Caco-2 (cell line): ENCODE data around the gene SSH2. TPM values are rescaled to one million over a fixed set of nuclear protein-coding genes. Genes with fewer than 3 reads are reported as not detected.

Experiments
- BruUV-seq: library from RNA; stranded (reverse); fragments of 400-500 nt; replicated peaks from 2 replicates; lab custom pipeline; 2021; lab: Mats Ljungman, UMichigan
- CTCF ChIA-PET: fragments of 300-600 bp; sonication (Branson Sonifier 250); formaldehyde crosslinking; loops from one replicate; lab custom pipeline; 2022; ENCODE audit warnings: antibody characterized with exemption; lab: Charles Lee
- POLR2A ChIA-PET: fragments of 300-600 bp; sonication (Branson Sonifier 250); formaldehyde crosslinking; loops from one replicate; lab custom pipeline; 2022; ENCODE audit warnings: antibody characterized with exemption; lab: Charles Lee
- DNase-seq, 2 experiments: peaks; one replicate each; pipeline versions ENCODE4 v3.0.0 to v3.0.0-alpha.2; 2020 to 2022
- H3K27me3 ChIP-seq: replicated peaks from 2 replicates; pipeline ENCODE4 v1.6.0; 2011; ENCODE audit warnings: low read length; ENCODE audit not compliant: control insufficient read depth, insufficient read depth
- H3K36me3 ChIP-seq: 2 replicates; pipeline ENCODE4 v1.5.1; 2011; ENCODE audit warnings: low read length; ENCODE audit not compliant: control insufficient read depth, insufficient read depth
- H3K4me1 ChIP-seq: fragments of 250-450 bp; sonication (Bioruptor Pico); 2 replicates; pipeline ENCODE4 v1.5.1; 2020; ENCODE audit warnings: mild to moderate bottlenecking
- H3K4me3 ChIP-seq: 2 replicates; pipeline ENCODE4 v1.5.1; 2011; ENCODE audit warnings: low read depth, mild to moderate bottlenecking, control low read depth, low read length
- H3K9me3 ChIP-seq: fragments of 250-450 bp; sonication (Bioruptor Pico); 2 replicates; pipeline ENCODE4 v1.5.1; 2020; ENCODE audit warnings: mild to moderate bottlenecking, moderate library complexity
- H3K27ac Mint-ChIP-seq: one replicate; pipeline ENCODE4 v1.8.0; 2022; ENCODE audit warnings: mixed read lengths; ENCODE audit not compliant: unreplicated experiment
- H3K27me3 Mint-ChIP-seq: one replicate; pipeline ENCODE4 v1.8.0; 2022; ENCODE audit warnings: mixed read lengths; ENCODE audit not compliant: insufficient read depth, unreplicated experiment
- H3K36me3 Mint-ChIP-seq: one replicate; pipeline ENCODE4 v1.8.0; 2022; ENCODE audit warnings: mild to moderate bottlenecking, mixed read lengths; ENCODE audit not compliant: insufficient read depth, unreplicated experiment
- H3K4me1 Mint-ChIP-seq: one replicate; pipeline ENCODE4 v1.8.0; 2022; ENCODE audit warnings: low read depth, mixed read lengths; ENCODE audit not compliant: unreplicated experiment
- H3K4me3 Mint-ChIP-seq: one replicate; pipeline ENCODE4 v1.8.0; 2022; ENCODE audit warnings: mild to moderate bottlenecking, moderate library complexity, mixed read lengths; ENCODE audit not compliant: unreplicated experiment
- H3K9me3 Mint-ChIP-seq: one replicate; pipeline ENCODE4 v1.8.0; 2022; ENCODE audit warnings: mixed read lengths; ENCODE audit not compliant: unreplicated experiment
- CTCF ChIP-seq, 2 experiments: fragments of 200-600 bp in 1 of 2; IDR thresholded peaks; 1 replicate in 1 of 2; 2 replicates in 1 of 2; pipeline versions ENCODE4 v1.5.1 to v1.8.0; 2011 to 2022; ENCODE audit warnings: antibody characterized with exemption in 1 of 2, control low read depth in 1 of 2, inconsistent platforms in 1 of 2, low read depth in 1 of 2, low read length in 1 of 2, mild to moderate bottlenecking in 1 of 2, moderate library complexity in 1 of 2; ENCODE audit not compliant: insufficient read depth in 1 of 2, severe bottlenecking in 1 of 2, unreplicated experiment in 1 of 2
- intact Hi-C: fragments of 100-400 bp; cut with micrococcal nuclease; formaldehyde crosslinking; loops from one replicate; pipeline ENCODE4 v1.10.0; 2022; ENCODE audit not compliant: unreplicated experiment
- total RNA-seq: library from RNA; stranded (reverse); gene quantifications from 2 replicates; pipeline ENCODE4 v1.2.3, GENCODE V29; 2022

The SSH2 gene
- total RNA-seq, 1 experiment from 2014 or later, result 48.2 TPM

GRCh38 chr17:29640981-29641642 lies 288.9 kb downstream of the SSH2 start:
- ChIA-PET CTCF (interaction anchor here (0.8 to 3.6 kb wide), 2 partner anchors 137 to 452 kb away, joined by 3 to 89 read pairs; no protein-coding TSS in a partner anchor), POLR2A (interaction anchor here (0.5 kb wide), 1 partner anchor 49 kb away, joined by 5 read pairs; no protein-coding TSS in a partner anchor)
- Mint-ChIP-seq H3K36me3 (peaks cover 25% of the 10 kb centered on the region), H3K4me3 (no peak overlapping the region), H3K9me3 (no peaks in the 10 kb centered on the region), H3K4me1 (no peaks in the 10 kb centered on the region), H3K27me3 (no peaks in the 10 kb centered on the region), H3K27ac (peak overlapping the region; percentile 7)
- H3K4me3 ChIP-seq, result no peak overlapping the region
- intact Hi-C loops, result no loop called here
- DNase-seq, result no peak
- no peaks in the 10 kb centered on the region for H3K36me3 ChIP-seq
- H3K4me1 ChIP-seq, result peaks cover 13% of the 10 kb centered on the region
- no TSS peak for BruUV-seq
- H3K27me3 ChIP-seq, result no peaks in the 10 kb centered on the region
- H3K9me3 ChIP-seq, result no peaks in the 10 kb centered on the region
- TF ChIP-seq CTCF (IDR thresholded peaks at IDR 0.05; ENCODE audit: insufficient read depth in 1 of 2, low read depth in 1 of 2, low read length in 1 of 2, severe bottlenecking in 1 of 2, unreplicated experiment in 1 of 2), result no peak

DNA sequence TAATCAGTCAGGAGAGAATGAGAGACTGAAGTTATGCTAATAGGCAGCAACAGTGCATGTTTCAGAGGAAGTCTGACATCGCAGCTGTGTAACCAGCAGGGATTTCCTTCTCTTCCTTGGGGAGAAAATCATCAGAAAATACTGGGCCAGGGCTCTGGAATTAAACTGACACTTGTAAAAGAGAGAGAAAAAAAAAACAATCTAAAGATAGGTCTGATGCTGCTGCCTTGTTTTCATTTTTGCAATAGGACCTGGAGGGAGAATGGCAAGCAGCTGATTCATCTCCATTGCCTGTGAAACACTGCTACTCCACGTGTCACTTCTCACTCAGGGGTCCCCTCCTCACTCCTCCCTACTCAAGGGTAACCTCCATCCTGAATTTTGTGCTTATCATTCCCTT lies 289.6 kb downstream of the SSH2 start:
- intact Hi-C loops, result no loop called here
- Mint-ChIP-seq H3K4me3 (no peak overlapping the region), H3K36me3 (peaks cover 25% of the 10 kb centered on the region), H3K9me3 (no peaks in the 10 kb centered on the region), H3K4me1 (no peaks in the 10 kb centered on the region), H3K27me3 (no peaks in the 10 kb centered on the region), H3K27ac (peak overlapping the region; percentile 7)
- CTCF ChIA-PET, result interaction anchor here (0.8 to 3.6 kb wide), 4 partner anchors 15 to 453 kb away, joined by 3 to 89 read pairs (median 4); no protein-coding TSS in a partner anchor
- no peak for TF ChIP-seq CTCF (IDR thresholded peaks at IDR 0.05; ENCODE audit: insufficient read depth in 1 of 2, low read depth in 1 of 2, low read length in 1 of 2, severe bottlenecking in 1 of 2, unreplicated experiment in 1 of 2)
- no peaks in the 10 kb centered on the region for H3K9me3 ChIP-seq
- H3K36me3 ChIP-seq, result no peaks in the 10 kb centered on the region
- no peak for DNase-seq
- no peak overlapping the region for H3K4me3 ChIP-seq
- peaks cover 13% of the 10 kb centered on the region for H3K4me1 ChIP-seq
- POLR2A ChIA-PET, result no interaction called here
- BruUV-seq, result no TSS peak
- no peaks in the 10 kb centered on the region for H3K27me3 ChIP-seq

GRCh38 chr17:29633886-29634285 lies 296.1 kb downstream of the SSH2 start:
- POLR2A ChIA-PET, result no interaction called here
- no peak for DNase-seq
- H3K4me3 ChIP-seq, result no peak overlapping the region
- peaks cover 1% of the 10 kb centered on the region; the same call in 1 of the 2 replicates for H3K4me1 ChIP-seq
- Mint-ChIP-seq H3K4me3 (no peak overlapping the region), H3K4me1 (no peaks in the 10 kb centered on the region), H3K27me3 (no peaks in the 10 kb centered on the region), H3K9me3 (no peaks in the 10 kb centered on the region), H3K36me3 (peaks cover 37% of the 10 kb centered on the region), H3K27ac (no peak overlapping the region)
- TF ChIP-seq CTCF (IDR thresholded peaks at IDR 0.05; ENCODE audit: insufficient read depth in 1 of 2, low read depth in 1 of 2, low read length in 1 of 2, severe bottlenecking in 1 of 2, unreplicated experiment in 1 of 2), result no peak
- CTCF ChIA-PET, result no interaction called here
- no TSS peak for BruUV-seq
- H3K27me3 ChIP-seq, result no peaks in the 10 kb centered on the region
- no peaks in the 10 kb centered on the region for H3K9me3 ChIP-seq
- peaks cover 2% of the 10 kb centered on the region; the same call in 1 of the 2 replicates for H3K36me3 ChIP-seq
- intact Hi-C loops, result loop anchor here (10.0 kb wide), 1 partner anchor 461 kb away; no protein-coding TSS in a partner anchor
